Measurements from ENCODE around the gene LIME1.
A peak's percentile ranks its signal among the peaks of the same experiment; 100 is the strongest.

The LIME1 gene

DNA sequence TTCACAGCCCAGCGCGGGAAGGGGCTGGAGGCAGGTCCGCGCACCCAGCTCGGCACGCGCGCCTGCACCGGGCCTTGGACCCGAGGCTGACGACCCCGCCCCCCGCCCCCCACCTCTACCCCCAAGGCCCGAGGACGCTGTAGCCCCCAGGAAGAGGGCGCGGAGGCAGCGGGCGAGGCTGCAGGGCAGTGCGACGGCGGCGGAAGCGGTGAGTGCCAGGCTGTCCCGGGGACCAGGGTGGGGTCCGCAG is 1.2 kb downstream of the LIME1 start:
- H3K27me3 ChIP-seq (ENCODE audit: control insufficient read depth, low read length): no peaks in the 10 kb centered on the region
- TF ChIP-seq, protein P1, sequence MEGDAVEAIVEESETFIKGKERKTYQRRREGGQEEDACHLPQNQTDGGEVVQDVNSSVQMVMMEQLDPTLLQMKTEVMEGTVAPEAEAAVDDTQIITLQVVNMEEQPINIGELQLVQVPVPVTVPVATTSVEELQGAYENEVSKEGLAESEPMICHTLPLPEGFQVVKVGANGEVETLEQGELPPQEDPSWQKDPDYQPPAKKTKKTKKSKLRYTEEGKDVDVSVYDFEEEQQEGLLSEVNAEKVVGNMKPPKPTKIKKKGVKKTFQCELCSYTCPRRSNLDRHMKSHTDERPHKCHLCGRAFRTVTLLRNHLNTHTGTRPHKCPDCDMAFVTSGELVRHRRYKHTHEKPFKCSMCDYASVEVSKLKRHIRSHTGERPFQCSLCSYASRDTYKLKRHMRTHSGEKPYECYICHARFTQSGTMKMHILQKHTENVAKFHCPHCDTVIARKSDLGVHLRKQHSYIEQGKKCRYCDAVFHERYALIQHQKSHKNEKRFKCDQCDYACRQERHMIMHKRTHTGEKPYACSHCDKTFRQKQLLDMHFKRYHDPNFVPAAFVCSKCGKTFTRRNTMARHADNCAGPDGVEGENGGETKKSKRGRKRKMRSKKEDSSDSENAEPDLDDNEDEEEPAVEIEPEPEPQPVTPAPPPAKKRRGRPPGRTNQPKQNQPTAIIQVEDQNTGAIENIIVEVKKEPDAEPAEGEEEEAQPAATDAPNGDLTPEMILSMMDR (IDR thresholded peaks at IDR 0.05; ENCODE audit: low read depth, low read length, poor library complexity, severe bottlenecking): no peak
- no peak for TF ChIP-seq EZH2phosphoT487 (IDR thresholded peaks at IDR 0.05; ENCODE audit: borderline replicate concordance, low read length)
- no peak overlapping the region for H3K27ac ChIP-seq (ENCODE audit: low read depth, low read length)
- H3K36me3 ChIP-seq (ENCODE audit: control insufficient read depth, low read length): peaks cover 23% of the 10 kb centered on the region; the same call in 1 of the 2 replicates
- peaks cover 1% of the 10 kb centered on the region; the same call in 1 of the 2 replicates for H3F3A ChIP-seq (ENCODE audit: control insufficient read depth, insufficient read depth)
- peak overlapping the region; percentile 43 for H3K4me2 ChIP-seq (ENCODE audit: low read length)
- H3K9me3 ChIP-seq (ENCODE audit: control insufficient read depth, insufficient read depth, low read length): no peaks in the 10 kb centered on the region
- H3K4me1 ChIP-seq (ENCODE audit: control insufficient read depth, low read length): peaks cover 42% of the 10 kb centered on the region
- no peak overlapping the region; the same call in 1 of the 2 replicates for H3K4me3 ChIP-seq (ENCODE audit: low read length)
- H3K79me2 ChIP-seq (ENCODE audit: control insufficient read depth, low read length): peaks cover 6% of the 10 kb centered on the region; the same call in 1 of the 2 replicates
- no peaks in the 10 kb centered on the region for H3K9me2 ChIP-seq (replicated peaks; ENCODE audit: control insufficient read depth, low read length)
- no peaks in the 10 kb centered on the region for H4K20me1 ChIP-seq (ENCODE audit: control insufficient read depth, insufficient read depth, low read depth, low read length)

DNA sequence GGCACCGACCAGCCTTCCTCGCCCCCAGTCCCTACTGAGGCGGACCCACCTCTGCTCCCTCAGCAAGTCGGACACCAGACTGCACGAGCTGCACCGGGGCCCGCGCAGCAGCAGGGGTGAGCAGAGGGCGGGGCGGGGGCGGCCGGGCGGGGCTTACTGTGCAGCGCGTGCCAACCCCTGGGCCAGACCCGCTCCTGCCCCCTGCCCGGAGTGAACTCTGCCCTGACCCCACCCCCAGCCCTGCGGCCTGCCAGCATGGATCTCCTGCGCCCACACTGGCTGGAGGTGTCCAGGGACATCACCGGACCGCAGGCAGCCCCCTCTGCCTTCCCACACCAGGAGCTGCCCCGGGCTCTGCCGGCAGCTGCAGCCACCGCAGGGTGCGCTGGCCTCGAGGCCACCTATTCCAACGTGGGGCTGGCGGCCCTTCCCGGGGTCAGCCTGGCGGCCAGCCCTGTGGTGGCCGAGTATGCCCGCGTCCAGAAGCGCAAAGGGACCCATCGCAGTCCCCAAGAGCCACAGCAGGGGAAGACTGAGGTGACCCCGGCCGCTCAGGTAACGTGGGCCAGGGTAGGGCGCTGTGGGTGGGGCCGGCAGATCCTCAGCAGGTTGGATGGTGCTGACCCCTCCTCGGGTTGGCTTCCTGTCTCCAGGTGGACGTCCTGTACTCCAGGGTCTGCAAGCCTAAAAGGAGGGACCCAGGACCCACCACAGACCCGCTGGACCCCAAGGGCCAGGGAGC is 1.7 kb downstream of the LIME1 start:
- H3K36me3 ChIP-seq (ENCODE audit: control insufficient read depth, low read length): peaks cover 18% of the 10 kb centered on the region; the same call in 1 of the 2 replicates
- H3K27me3 ChIP-seq (ENCODE audit: control insufficient read depth, low read length): no peaks in the 10 kb centered on the region
- TF ChIP-seq EZH2phosphoT487 (IDR thresholded peaks at IDR 0.05; ENCODE audit: borderline replicate concordance, low read length): no peak
- TF ChIP-seq, protein P1 (IDR thresholded peaks at IDR 0.05; ENCODE audit: low read depth, low read length, poor library complexity, severe bottlenecking): no peak
- H3K4me2 ChIP-seq (ENCODE audit: low read length): peak overlapping the region; percentile 43
- no peaks in the 10 kb centered on the region for H3F3A ChIP-seq (ENCODE audit: control insufficient read depth, insufficient read depth)
- no peak overlapping the region; the same call in 1 of the 2 replicates for H3K4me3 ChIP-seq (ENCODE audit: low read length)
- no peaks in the 10 kb centered on the region for H3K9me2 ChIP-seq (replicated peaks; ENCODE audit: control insufficient read depth, low read length)
- no peaks in the 10 kb centered on the region for H3K9me3 ChIP-seq (ENCODE audit: control insufficient read depth, insufficient read depth, low read length)
- H3K4me1 ChIP-seq (ENCODE audit: control insufficient read depth, low read length): peaks cover 42% of the 10 kb centered on the region
- H3K79me2 ChIP-seq (ENCODE audit: control insufficient read depth, low read length): peaks cover 2% of the 10 kb centered on the region; the same call in 1 of the 2 replicates
- H3K27ac ChIP-seq (ENCODE audit: low read depth, low read length): no peak overlapping the region
- H4K20me1 ChIP-seq (ENCODE audit: control insufficient read depth, insufficient read depth, low read depth, low read length): no peaks in the 10 kb centered on the region

DNA sequence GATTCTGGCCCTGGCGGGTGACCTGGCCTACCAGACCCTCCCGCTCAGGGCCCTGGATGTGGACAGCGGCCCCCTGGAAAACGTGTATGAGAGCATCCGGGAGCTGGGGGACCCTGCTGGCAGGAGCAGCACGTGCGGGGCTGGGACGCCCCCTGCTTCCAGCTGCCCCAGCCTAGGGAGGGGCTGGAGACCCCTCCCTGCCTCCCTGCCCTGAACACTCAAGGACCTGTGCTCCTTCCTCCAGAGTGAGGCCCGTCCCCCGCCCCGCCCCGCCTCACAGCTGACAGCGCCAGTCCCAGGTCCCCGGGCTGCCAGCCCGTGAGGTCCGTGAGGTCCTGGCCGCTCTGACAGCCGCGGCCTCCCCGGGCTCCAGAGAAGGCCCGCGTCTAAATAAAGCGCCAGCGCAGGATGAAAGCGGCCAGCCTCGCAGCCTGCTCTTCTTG is 2.2 kb downstream of the LIME1 start:
- Histone ChIP-seq H3K27me3 (ENCODE audit: control insufficient read depth, low read length) (no peaks in the 10 kb centered on the region), H3K4me3 (ENCODE audit: low read length) (0 out of 2 replicates have a peak overlapping the region, but pooled peaks have one; percentile 66), H3K79me2 (ENCODE audit: control insufficient read depth, low read length) (no peaks in the 10 kb centered on the region), H3K4me2 (ENCODE audit: low read length) (peak overlapping the region; percentile 67), H3K9me3 (ENCODE audit: control insufficient read depth, insufficient read depth, low read length) (no peaks in the 10 kb centered on the region), H3K36me3 (ENCODE audit: control insufficient read depth, low read length) (peaks cover 12% of the 10 kb centered on the region; the same call in 1 of the 2 replicates), H4K20me1 (ENCODE audit: control insufficient read depth, insufficient read depth, low read depth, low read length) (no peaks in the 10 kb centered on the region), H3K4me1 (ENCODE audit: control insufficient read depth, low read length) (peaks cover 42% of the 10 kb centered on the region), H3F3A (ENCODE audit: control insufficient read depth, insufficient read depth) (0 out of 2 replicates have a peak, but pooled peaks cover under 1% of the 10 kb centered on the region), H3K9me2 (replicated peaks; ENCODE audit: control insufficient read depth, low read length) (no peaks in the 10 kb centered on the region), H3K27ac (ENCODE audit: low read depth, low read length) (no peak overlapping the region)
- TF ChIP-seq EZH2phosphoT487 (IDR thresholded peaks at IDR 0.05; ENCODE audit: borderline replicate concordance, low read length): no peak
- TF ChIP-seq, protein P1 (IDR thresholded peaks at IDR 0.05; ENCODE audit: low read depth, low read length, poor library complexity, severe bottlenecking): no peak
